ENCODE results near the gene BRAF.

Gene BRAF

DNA sequence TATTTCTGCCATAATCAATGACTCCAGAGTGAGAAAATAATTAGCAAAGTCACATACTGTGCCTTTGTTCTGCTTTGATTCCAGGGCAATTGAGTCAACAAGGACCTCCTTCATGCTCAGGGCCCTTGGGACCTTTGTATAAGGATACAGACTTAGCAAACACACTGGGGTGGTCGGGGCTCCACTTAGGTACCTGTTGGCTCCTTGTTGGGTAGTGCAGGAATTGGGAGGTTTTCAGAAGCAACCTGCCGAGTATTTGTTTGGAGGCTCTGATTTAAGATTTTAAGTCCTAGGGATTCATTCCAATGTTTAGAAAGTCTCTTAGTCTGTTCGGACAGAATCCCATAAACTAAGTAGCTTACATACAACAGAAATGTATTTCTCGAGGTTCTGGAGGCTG lies 249.0 kb downstream of the BRAF start:
- ChIA-PET POLR2A (interaction anchor here (1.2 to 1.4 kb wide), 2 partner anchors 9 to 10 kb away, joined by 3 read pairs; no protein-coding TSS in a partner anchor), CTCF (interaction anchor here (0.7 to 3.7 kb wide), 7 partner anchors 10 to 338 kb away, joined by 3 to 25 read pairs (median 6); partner anchors contain the start of gene MRPS33)
- no peaks in the 10 kb centered on the region for H3K27me3 ChIP-seq (replicated peaks in 2 of 5; ENCODE audit: control insufficient read depth in 4 of 5, insufficient read depth in 5 of 5, low read length in 4 of 5)
- no peak for DNase-seq
- H3K4me3 ChIP-seq (ENCODE audit: control insufficient read depth in 1 of 7, extremely low read depth in 1 of 7, insufficient read depth in 4 of 7, low read depth in 2 of 7, low read length in 6 of 7) = no peak overlapping the region
- no peak overlapping the region for H3K27ac ChIP-seq (ENCODE audit: insufficient read depth in 1 of 2, low read depth in 1 of 2, low read length in 2 of 2, poor library complexity in 1 of 2, severe bottlenecking in 2 of 2)
- peaks cover 4 to 34% (median 11%) of the 10 kb centered on the region in 4 experiments for H3K36me3 ChIP-seq (ENCODE audit: control insufficient read depth in 4 of 4, insufficient read depth in 4 of 4, low read length in 3 of 4)
- H3K4me1 ChIP-seq (ENCODE audit: control extremely low read depth in 1 of 4, control insufficient read depth in 4 of 4, insufficient read depth in 4 of 4, low read length in 3 of 4) = peaks cover 0 to 39% (median 24%) of the 10 kb centered on the region in 4 experiments
- WGBS (ENCODE audit: insufficient coverage) = 100% methylated on average over 1 of the region's 4 CpGs
- no peaks in the 10 kb centered on the region for H3K9me3 ChIP-seq (ENCODE audit: control extremely low read depth in 1 of 5, control insufficient read depth in 4 of 5, insufficient read depth in 2 of 5, low read depth in 1 of 5, low read length in 4 of 5)

DNA sequence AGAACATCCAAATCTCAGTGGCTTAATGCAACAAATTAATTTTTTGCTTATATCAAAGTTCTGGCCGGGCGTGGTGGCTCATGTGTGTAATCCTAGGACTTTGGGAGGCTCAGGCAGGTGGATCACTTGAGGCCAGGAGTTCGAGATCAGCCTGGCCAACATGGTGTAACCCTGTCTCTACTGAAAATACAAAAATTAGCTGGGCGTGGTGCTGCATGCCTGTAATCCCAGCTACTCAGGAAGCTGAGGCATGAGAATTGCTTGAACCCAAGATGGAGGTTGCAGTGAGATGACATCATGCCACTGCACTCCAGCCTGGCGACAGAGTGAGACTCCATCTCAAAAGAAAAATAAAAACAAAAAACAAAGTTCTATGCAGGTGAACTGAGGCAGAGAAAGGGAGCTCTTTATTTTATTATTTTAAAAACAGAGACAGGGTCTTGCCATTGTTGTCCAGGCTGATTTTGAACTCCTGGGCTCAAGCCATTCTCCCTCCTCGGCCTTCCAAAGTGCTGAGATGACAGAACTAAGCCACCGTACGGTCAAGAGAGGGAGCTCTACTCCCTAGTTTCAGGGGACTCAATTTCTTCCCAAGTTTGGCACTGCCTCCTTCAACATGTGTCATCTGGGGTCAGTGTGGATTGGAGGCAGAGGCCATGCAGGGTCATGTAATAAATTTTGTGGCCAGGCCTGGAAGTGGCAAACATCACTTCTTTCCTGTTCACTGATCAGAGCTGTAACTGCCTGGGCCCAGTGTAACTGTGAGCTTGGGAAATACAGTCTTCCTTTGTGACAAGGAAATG lies 249.6 kb downstream of the BRAF start:
- CTCF ChIA-PET = interaction anchor here (0.8 to 3.7 kb wide), 13 partner anchors 10 to 339 kb away, joined by 3 to 25 read pairs (median 5); partner anchors contain the start of gene MRPS33
- no peaks in the 10 kb centered on the region for H3K27me3 ChIP-seq (replicated peaks in 2 of 5; ENCODE audit: control insufficient read depth in 4 of 5, insufficient read depth in 5 of 5, low read length in 4 of 5)
- POLR2A ChIA-PET = interaction anchor here (0.8 to 1.4 kb wide), 3 partner anchors 9 to 21 kb away, joined by 3 read pairs; partner anchors contain the start of gene NDUFB2
- no peak overlapping the region for H3K4me3 ChIP-seq (ENCODE audit: control insufficient read depth in 1 of 7, extremely low read depth in 1 of 7, insufficient read depth in 4 of 7, low read depth in 2 of 7, low read length in 6 of 7)
- H3K36me3 ChIP-seq (ENCODE audit: control insufficient read depth in 4 of 4, insufficient read depth in 4 of 4, low read length in 3 of 4) = peaks cover 2 to 28% (median 10%) of the 10 kb centered on the region in 4 experiments
- DNase-seq = peak; percentile 63 to 79 (median 72)
- H3K9me3 ChIP-seq (ENCODE audit: control extremely low read depth in 1 of 5, control insufficient read depth in 4 of 5, insufficient read depth in 2 of 5, low read depth in 1 of 5, low read length in 4 of 5) = no peaks in the 10 kb centered on the region
- WGBS (ENCODE audit: insufficient coverage) = 49% methylated on average over 7 of the region's 8 CpGs
- H3K4me1 ChIP-seq (ENCODE audit: control extremely low read depth in 1 of 4, control insufficient read depth in 4 of 4, insufficient read depth in 4 of 4, low read length in 3 of 4) = peaks cover 0 to 41% (median 24%) of the 10 kb centered on the region in 4 experiments
- no peak overlapping the region for H3K27ac ChIP-seq (ENCODE audit: insufficient read depth in 1 of 2, low read depth in 1 of 2, low read length in 2 of 2, poor library complexity in 1 of 2, severe bottlenecking in 2 of 2)

DNA sequence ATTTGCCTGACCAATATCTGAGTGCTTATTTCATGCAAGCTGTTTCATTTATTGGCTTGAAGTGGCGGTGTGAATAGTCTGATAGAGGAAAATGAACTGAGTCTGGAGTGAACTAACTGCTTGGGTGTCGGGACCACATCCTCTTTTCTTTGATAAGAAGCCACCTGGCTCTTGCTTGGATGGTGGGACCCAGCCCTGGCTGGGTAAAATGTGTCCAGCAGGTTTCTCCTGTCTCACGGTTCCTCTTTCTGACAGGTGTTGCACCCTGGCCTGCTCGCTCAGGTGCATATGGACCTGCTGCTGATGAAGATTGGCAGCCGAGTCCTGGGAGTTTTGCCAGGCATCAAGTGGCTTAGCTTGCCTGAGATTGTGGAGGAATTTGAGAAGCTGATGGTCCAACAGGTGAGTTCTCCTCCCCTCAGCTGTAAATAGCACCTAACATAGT lies 250.4 kb downstream of the BRAF start:
- 89% methylated on average over 4 of the region's 5 CpGs for WGBS (ENCODE audit: insufficient coverage)
- POLR2A ChIA-PET = interaction anchor here (0.8 to 1.4 kb wide), 3 partner anchors 10 to 22 kb away, joined by 3 read pairs; partner anchors contain the start of gene NDUFB2

DNA sequence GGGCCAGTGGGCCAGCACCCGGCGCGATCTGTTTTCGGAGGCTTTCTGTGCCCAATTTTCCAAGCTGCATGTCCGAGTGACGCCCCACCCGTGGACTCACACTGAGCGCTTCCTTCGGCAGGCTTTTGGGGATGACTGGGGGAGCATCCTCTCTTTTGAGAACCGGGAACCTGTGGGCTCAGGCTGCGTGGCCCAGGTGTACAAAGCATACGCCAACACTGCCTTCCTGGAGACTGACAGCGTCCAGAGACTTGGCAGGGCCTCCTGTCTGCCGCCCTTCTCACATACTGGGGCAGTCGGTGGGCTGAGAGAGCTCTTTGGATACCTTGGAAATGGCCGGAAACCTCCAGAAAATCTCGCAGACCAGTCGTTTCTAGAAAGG lies 251.0 kb downstream of the BRAF start:
- whole genome bisulfite sequencing (ENCODE audit: insufficient coverage) = 21% methylated on average over 18 of the region's 18 CpGs
- CTCF ChIA-PET = interaction anchor here (0.6 to 3.7 kb wide), 9 partner anchors 12 to 340 kb away, joined by 3 to 25 read pairs (median 4); partner anchors contain the start of gene MRPS33
- H3K27ac ChIP-seq (ENCODE audit: insufficient read depth in 1 of 2, low read depth in 1 of 2, low read length in 2 of 2, poor library complexity in 1 of 2, severe bottlenecking in 2 of 2) = peak overlapping the region in 1 of 2 experiments; percentile 49
- H3K4me1 ChIP-seq (ENCODE audit: control extremely low read depth in 1 of 4, control insufficient read depth in 4 of 4, insufficient read depth in 4 of 4, low read length in 3 of 4) = peaks cover 0 to 41% (median 24%) of the 10 kb centered on the region in 4 experiments
- H3K36me3 ChIP-seq (ENCODE audit: control insufficient read depth in 4 of 4, insufficient read depth in 4 of 4, low read length in 3 of 4) = peaks cover 2 to 16% (median 6%) of the 10 kb centered on the region in 4 experiments
- H3K4me3 ChIP-seq (ENCODE audit: control insufficient read depth in 1 of 7, extremely low read depth in 1 of 7, insufficient read depth in 4 of 7, low read depth in 2 of 7, low read length in 6 of 7) = peak overlapping the region; percentile 64 to 87 (median 76)
- POLR2A ChIA-PET = no interaction called here
- no peaks in the 10 kb centered on the region for H3K27me3 ChIP-seq (replicated peaks in 2 of 5; ENCODE audit: control insufficient read depth in 4 of 5, insufficient read depth in 5 of 5, low read length in 4 of 5)
- H3K9me3 ChIP-seq (ENCODE audit: control extremely low read depth in 1 of 5, control insufficient read depth in 4 of 5, insufficient read depth in 2 of 5, low read depth in 1 of 5, low read length in 4 of 5) = no peaks in the 10 kb centered on the region
- no peak for DNase-seq

More for the DNA sequence above, 250.4 kb downstream of the BRAF start:
- DNase-seq = peak in 2 of 3 donors; percentile 49 to 66
- Histone ChIP-seq H3K36me3 (ENCODE audit: control insufficient read depth in 4 of 4, insufficient read depth in 4 of 4, low read length in 3 of 4) (peaks cover 2 to 22% (median 9%) of the 10 kb centered on the region in 4 experiments), H3K27me3 (replicated peaks in 2 of 5; ENCODE audit: control insufficient read depth in 4 of 5, insufficient read depth in 5 of 5, low read length in 4 of 5) (no peaks in the 10 kb centered on the region), H3K4me1 (ENCODE audit: control extremely low read depth in 1 of 4, control insufficient read depth in 4 of 4, insufficient read depth in 4 of 4, low read length in 3 of 4) (peaks cover 0 to 41% (median 24%) of the 10 kb centered on the region in 4 experiments), H3K9me3 (ENCODE audit: control extremely low read depth in 1 of 5, control insufficient read depth in 4 of 5, insufficient read depth in 2 of 5, low read depth in 1 of 5, low read length in 4 of 5) (no peaks in the 10 kb centered on the region), H3K27ac (ENCODE audit: insufficient read depth in 1 of 2, low read depth in 1 of 2, low read length in 2 of 2, poor library complexity in 1 of 2, severe bottlenecking in 2 of 2) (no peak overlapping the region), H3K4me3 (ENCODE audit: control insufficient read depth in 1 of 7, extremely low read depth in 1 of 7, insufficient read depth in 4 of 7, low read depth in 2 of 7, low read length in 6 of 7) (peak overlapping the region in 2 of 7 experiments; percentile 20 to 87)
- CTCF ChIA-PET = interaction anchor here (0.8 to 3.7 kb wide), 16 partner anchors 9 to 339 kb away, joined by 3 to 25 read pairs (median 4); partner anchors contain the start of gene MRPS33

DNA sequence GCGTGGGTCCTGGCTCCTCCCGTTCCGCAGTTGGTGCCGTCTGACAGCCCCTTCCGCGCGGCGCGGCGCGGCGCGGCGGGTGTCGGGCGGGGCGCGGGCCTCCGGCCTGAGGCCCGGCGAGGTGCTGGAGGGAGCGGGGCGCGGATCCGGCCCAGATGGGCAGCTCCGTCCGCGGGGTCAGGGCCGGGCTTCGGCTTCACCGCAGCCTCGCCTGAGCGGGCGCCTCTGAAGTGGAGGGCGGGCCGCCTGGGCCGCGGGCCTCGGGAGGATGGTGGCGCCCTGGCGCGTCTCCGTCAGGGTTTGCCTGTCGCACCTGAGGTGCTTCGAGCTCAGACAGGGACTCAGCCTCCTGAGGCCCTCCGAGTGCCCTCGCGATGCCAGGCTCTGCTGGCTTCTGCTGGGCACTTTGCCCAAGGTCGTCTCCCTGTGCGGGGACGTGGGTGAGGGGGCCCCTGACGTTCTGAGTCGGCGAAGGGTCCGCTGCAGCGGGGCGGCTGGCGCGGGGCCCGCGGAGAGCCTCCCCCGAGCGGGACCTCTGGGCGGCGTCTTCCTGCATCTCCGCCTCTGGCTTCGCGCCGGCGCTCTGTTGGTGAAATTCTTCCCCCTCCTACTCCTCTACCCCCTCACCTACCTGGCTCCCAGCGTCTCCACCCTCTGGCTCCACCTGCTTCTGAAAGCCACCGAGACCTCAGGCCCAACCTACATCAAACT lies 251.5 kb downstream of the BRAF start:
- H3K4me3 ChIP-seq (ENCODE audit: control insufficient read depth in 1 of 7, extremely low read depth in 1 of 7, insufficient read depth in 4 of 7, low read depth in 2 of 7, low read length in 6 of 7) = peak overlapping the region; percentile 64 to 87 (median 76)
- ChIA-PET CTCF (interaction anchor here (0.6 to 3.7 kb wide), 7 partner anchors 13 to 340 kb away, joined by 3 to 25 read pairs (median 3); partner anchors contain the start of gene MRPS33), POLR2A (no interaction called here)
- H3K9me3 ChIP-seq (ENCODE audit: control extremely low read depth in 1 of 5, control insufficient read depth in 4 of 5, insufficient read depth in 2 of 5, low read depth in 1 of 5, low read length in 4 of 5) = no peaks in the 10 kb centered on the region
- peaks cover 2 to 12% (median 6%) of the 10 kb centered on the region in 4 experiments for H3K36me3 ChIP-seq (ENCODE audit: control insufficient read depth in 4 of 4, insufficient read depth in 4 of 4, low read length in 3 of 4)
- peak; percentile 40 to 69 (median 50) for DNase-seq
- H3K27ac ChIP-seq (ENCODE audit: insufficient read depth in 1 of 2, low read depth in 1 of 2, low read length in 2 of 2, poor library complexity in 1 of 2, severe bottlenecking in 2 of 2) = peak overlapping the region in 1 of 2 experiments; percentile 49
- 0% methylated on average over 45 of the region's 72 CpGs for WGBS (ENCODE audit: insufficient coverage)
- H3K27me3 ChIP-seq (replicated peaks in 2 of 5; ENCODE audit: control insufficient read depth in 4 of 5, insufficient read depth in 5 of 5, low read length in 4 of 5) = no peaks in the 10 kb centered on the region
- H3K4me1 ChIP-seq (ENCODE audit: control extremely low read depth in 1 of 4, control insufficient read depth in 4 of 4, insufficient read depth in 4 of 4, low read length in 3 of 4) = peaks cover 0 to 44% (median 24%) of the 10 kb centered on the region in 4 experiments

DNA sequence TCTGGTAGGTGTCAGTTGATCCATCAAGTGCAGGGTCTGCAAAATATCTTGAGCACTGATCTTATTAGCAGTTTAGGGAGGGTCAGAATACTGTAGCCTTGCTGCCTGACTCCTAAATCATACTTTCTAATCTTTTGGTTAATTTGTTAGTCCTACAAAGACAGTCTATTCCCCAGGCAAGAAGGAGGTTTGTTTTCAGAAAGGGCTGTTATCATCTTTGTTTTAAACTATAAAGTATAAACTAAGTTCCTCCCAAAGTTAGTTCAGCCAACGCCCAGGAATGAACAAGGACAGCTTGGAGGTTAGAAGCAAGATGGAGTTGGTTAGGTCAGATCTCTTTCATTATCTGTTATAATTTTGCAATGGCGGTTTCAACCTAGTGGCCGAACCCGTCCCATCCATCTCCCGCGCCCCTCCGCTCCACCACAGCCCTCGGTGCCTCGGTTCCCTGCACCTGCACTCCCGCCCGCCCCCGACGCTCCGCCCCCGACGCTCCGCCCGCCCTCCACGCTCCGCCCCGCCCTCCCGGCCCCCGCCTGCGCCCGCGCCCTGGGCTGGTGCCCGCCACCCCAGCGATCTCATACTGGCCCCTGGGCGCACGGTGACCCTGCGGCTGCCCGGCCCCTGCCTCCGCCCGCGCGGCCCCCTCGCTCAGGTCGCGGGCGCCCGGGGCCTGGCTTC lies 252.2 kb downstream of the BRAF start, which contains the start of gene ADCK2:
ADCK2 (plus strand) TSS at position 564 of the 681 bp plus-strand sequence. CDS start 386 bp downstream, outside the sequence.
- POLR2A ChIA-PET = no interaction called here
- Histone ChIP-seq H3K27ac (ENCODE audit: insufficient read depth in 1 of 2, low read depth in 1 of 2, low read length in 2 of 2, poor library complexity in 1 of 2, severe bottlenecking in 2 of 2) (peak within 1 kb of the TSS in 1 of 2 experiments; percentile 49), H3K4me3 (ENCODE audit: control insufficient read depth in 1 of 7, extremely low read depth in 1 of 7, insufficient read depth in 4 of 7, low read depth in 2 of 7, low read length in 6 of 7) (peak within 1 kb of the TSS; percentile 64 to 87 (median 76)), H3K27me3 (replicated peaks in 2 of 5; ENCODE audit: control insufficient read depth in 4 of 5, insufficient read depth in 5 of 5, low read length in 4 of 5) (no peaks in the 10 kb centered on the region), H3K9me3 (ENCODE audit: control extremely low read depth in 1 of 5, control insufficient read depth in 4 of 5, insufficient read depth in 2 of 5, low read depth in 1 of 5, low read length in 4 of 5) (no peaks in the 10 kb centered on the region), H3K36me3 (ENCODE audit: control insufficient read depth in 4 of 4, insufficient read depth in 4 of 4, low read length in 3 of 4) (peaks cover 0 to 5% (median under 1%) of the 10 kb centered on the region in 4 experiments), H3K4me1 (ENCODE audit: control extremely low read depth in 1 of 4, control insufficient read depth in 4 of 4, insufficient read depth in 4 of 4, low read length in 3 of 4) (peaks cover 0 to 45% (median 24%) of the 10 kb centered on the region in 4 experiments)
- under 1% methylated on average over 17 of the region's 41 CpGs for WGBS (ENCODE audit: insufficient coverage)
- DNase-seq = peak; percentile 35 to 63 (median 53)
- CTCF ChIA-PET = interaction anchor here (1.2 to 3.7 kb wide), 4 partner anchors 16 to 341 kb away, joined by 3 to 14 read pairs (median 4); partner anchors contain the start of gene MRPS33
